Measurements from ENCODE around the gene ST6GALNAC3. TPM values are rescaled to one million over a fixed set of nuclear protein-coding genes. Genes with fewer than 3 reads are reported as not detected.

ST6GALNAC3 gene
- total RNA-seq, 1 donor from 2014 or later, result 4.7 TPM

GRCh38 chr1:76371941-76372340 lies 297.4 kb downstream of the ST6GALNAC3 start:
- H3K27me3 Mint-ChIP-seq (ENCODE audit: low read depth), result no peaks in the 10 kb centered on the region
- TF ChIP-seq CTCF (IDR thresholded peaks at IDR 0.05), result no peak
- H3K36me3 Mint-ChIP-seq (ENCODE audit: low read depth), result no peaks in the 10 kb centered on the region
- no peak overlapping the region for H3K4me3 Mint-ChIP-seq (ENCODE audit: unreplicated experiment)
- no peak overlapping the region for H3K27ac Mint-ChIP-seq (ENCODE audit: unreplicated experiment)
- no peak for DNase-seq (ENCODE audit: low spot score)
- peaks cover 3% of the 10 kb centered on the region for H3K9me3 Mint-ChIP-seq (ENCODE audit: low read depth)
- H3K4me1 Mint-ChIP-seq (ENCODE audit: low read depth), result no peaks in the 10 kb centered on the region

DNA sequence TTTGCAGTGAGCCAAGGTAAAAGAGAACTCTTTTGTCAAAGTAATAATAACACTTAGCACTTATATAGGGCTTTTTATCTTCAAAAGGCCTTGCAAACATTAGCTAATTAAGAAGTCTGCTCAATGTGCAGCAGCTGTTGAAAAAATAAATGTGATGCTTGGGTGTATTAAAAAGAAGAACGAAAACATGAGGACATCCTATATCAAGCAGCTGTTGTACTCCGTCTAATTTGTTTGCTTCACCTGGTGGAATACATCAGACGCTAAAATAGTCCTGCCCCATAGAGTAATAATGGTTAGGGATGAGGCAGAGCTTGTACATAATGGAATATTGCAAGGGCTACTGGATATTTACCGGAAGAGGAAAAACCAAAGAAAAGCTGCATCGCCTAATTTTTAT lies 299.5 kb downstream of the ST6GALNAC3 start:
- H3K27ac Mint-ChIP-seq (ENCODE audit: unreplicated experiment), result no peak overlapping the region
- H3K36me3 Mint-ChIP-seq (ENCODE audit: low read depth), result no peaks in the 10 kb centered on the region
- peaks cover 3% of the 10 kb centered on the region for H3K9me3 Mint-ChIP-seq (ENCODE audit: low read depth)
- no peaks in the 10 kb centered on the region for H3K27me3 Mint-ChIP-seq (ENCODE audit: low read depth)
- no peaks in the 10 kb centered on the region for H3K4me1 Mint-ChIP-seq (ENCODE audit: low read depth)
- TF ChIP-seq CTCF (IDR thresholded peaks at IDR 0.05), result no peak
- H3K4me3 Mint-ChIP-seq (ENCODE audit: unreplicated experiment), result no peak overlapping the region
- no peak for DNase-seq (ENCODE audit: low spot score)

- Mint-ChIP-seq H3K36me3 (ENCODE audit: low read depth) (no peaks in the 10 kb centered on the region), H3K27me3 (ENCODE audit: low read depth) (no peaks in the 10 kb centered on the region), H3K9me3 (ENCODE audit: low read depth) (peaks cover 3% of the 10 kb centered on the region), H3K27ac (ENCODE audit: unreplicated experiment) (no peak overlapping the region), H3K4me3 (ENCODE audit: unreplicated experiment) (no peak overlapping the region), H3K4me1 (ENCODE audit: low read depth) (peaks cover 17% of the 10 kb centered on the region)
- DNase-seq (ENCODE audit: low spot score), result no peak
- no peak for TF ChIP-seq CTCF (IDR thresholded peaks at IDR 0.05)
Measured at GRCh38 chr1:76377247-76377646, 302.7 kb downstream of the ST6GALNAC3 start.

DNA sequence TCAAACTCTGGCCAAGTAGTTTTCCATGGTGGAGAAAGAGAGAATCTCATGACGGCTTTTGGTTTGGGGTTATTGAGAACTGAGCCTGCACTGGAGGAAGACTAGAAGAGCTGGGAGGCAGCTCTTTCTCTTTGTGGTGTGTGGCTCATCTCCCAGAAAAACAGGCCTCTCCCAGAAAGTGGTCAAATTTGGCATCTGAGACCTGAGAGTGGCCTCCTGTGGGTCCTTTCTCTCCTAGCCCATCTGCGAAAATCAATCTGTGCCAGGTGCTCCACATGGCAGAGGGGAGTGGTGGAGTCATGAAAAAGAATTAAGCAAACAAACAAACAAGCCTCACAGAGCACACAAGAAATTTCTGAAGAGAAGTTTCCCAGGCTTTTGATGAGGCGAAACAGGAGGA lies 305.0 kb downstream of the ST6GALNAC3 start:
- no peak overlapping the region for H3K4me3 Mint-ChIP-seq (ENCODE audit: unreplicated experiment)
- no peaks in the 10 kb centered on the region for H3K36me3 Mint-ChIP-seq (ENCODE audit: low read depth)
- H3K9me3 Mint-ChIP-seq (ENCODE audit: low read depth), result peaks cover 6% of the 10 kb centered on the region
- H3K4me1 Mint-ChIP-seq (ENCODE audit: low read depth), result peaks cover 17% of the 10 kb centered on the region
- no peak for TF ChIP-seq CTCF (IDR thresholded peaks at IDR 0.05)
- no peaks in the 10 kb centered on the region for H3K27me3 Mint-ChIP-seq (ENCODE audit: low read depth)
- H3K27ac Mint-ChIP-seq (ENCODE audit: unreplicated experiment), result no peak overlapping the region
- DNase-seq (ENCODE audit: low spot score), result no peak

DNA sequence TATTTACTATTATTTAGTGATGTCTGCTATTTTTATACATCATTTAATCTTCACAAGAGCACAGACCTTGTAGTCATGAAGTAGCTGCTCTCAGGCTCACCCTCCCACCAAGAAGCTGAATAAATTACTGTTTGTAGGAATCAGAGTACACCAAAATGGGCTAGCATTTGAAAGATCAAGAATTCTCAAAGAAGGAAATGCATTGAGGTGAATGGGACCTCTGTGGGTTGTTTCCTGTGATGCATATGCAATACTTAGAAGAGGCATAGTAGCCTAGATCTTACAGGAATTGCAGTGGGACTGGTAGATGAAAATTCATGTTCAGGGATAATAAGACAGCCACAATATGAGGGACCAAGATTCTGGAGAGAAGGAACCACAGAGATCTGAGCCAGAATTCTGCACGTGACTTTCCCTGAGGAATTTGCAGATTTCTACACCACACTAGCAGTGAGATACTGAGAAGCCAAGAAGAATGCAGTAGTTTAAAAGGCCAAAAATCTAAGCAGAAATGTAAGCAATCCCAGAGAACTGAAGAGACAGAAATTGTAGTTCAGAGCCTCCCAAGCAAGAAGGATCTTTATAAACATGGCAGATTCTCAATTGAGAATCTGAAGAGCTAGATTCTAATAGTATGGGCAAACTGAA lies 307.0 kb downstream of the ST6GALNAC3 start:
- Mint-ChIP-seq H3K36me3 (ENCODE audit: low read depth) (no peaks in the 10 kb centered on the region), H3K4me1 (ENCODE audit: low read depth) (peaks cover 17% of the 10 kb centered on the region), H3K9me3 (ENCODE audit: low read depth) (peaks cover 5% of the 10 kb centered on the region), H3K27ac (ENCODE audit: unreplicated experiment) (peak overlapping the region; percentile 2), H3K4me3 (ENCODE audit: unreplicated experiment) (no peak overlapping the region), H3K27me3 (ENCODE audit: low read depth) (no peaks in the 10 kb centered on the region)
- no peak for DNase-seq (ENCODE audit: low spot score)
- no peak for TF ChIP-seq CTCF (IDR thresholded peaks at IDR 0.05)
